SK-N-SH (cell line): ENCODE measurements around the gene NUP210L.

Experiments
- CHD2 ChIP-seq: fragments of 150-350 bp; IDR thresholded peaks from 2 replicates; pipeline ENCODE4 v1.6.1; 2018; ENCODE audit warnings: low read length; ENCODE audit not compliant: partially characterized antibody
- FOSL2 ChIP-seq: IDR thresholded peaks from 2 replicates; pipeline ENCODE4 v1.4.0; 2012; ENCODE audit warnings: low read depth, mild to moderate bottlenecking, moderate library complexity, borderline replicate concordance
- FOXM1 ChIP-seq: IDR thresholded peaks from 2 replicates; pipeline ENCODE4 v1.4.0; 2012; ENCODE audit warnings: low read depth, mild to moderate bottlenecking
- GABPA ChIP-seq: IDR thresholded peaks from 2 replicates; pipeline ENCODE4 v1.4.0; 2012; ENCODE audit warnings: low read depth, mild to moderate bottlenecking
- GATA2 ChIP-seq: sonication (generic); formaldehyde crosslinking; IDR thresholded peaks from 2 replicates; pipeline ENCODE4 v1.5.0; 2020; ENCODE audit warnings: mild to moderate bottlenecking, missing genetic modification reagents
- RAD21 ChIP-seq: IDR thresholded peaks from 2 replicates; pipeline ENCODE4 v1.6.1; 2012; ENCODE audit warnings: mild to moderate bottlenecking, low read length
- RCOR1 ChIP-seq: fragments of 150-350 bp; IDR thresholded peaks from 2 replicates; pipeline ENCODE4 v1.6.1; 2017; ENCODE audit warnings: antibody characterized with exemption, low read length
- SIN3A ChIP-seq: IDR thresholded peaks from 2 replicates; pipeline ENCODE4 v1.6.1; 2012; ENCODE audit warnings: low read depth, mild to moderate bottlenecking, low read length, moderate library complexity, borderline replicate concordance
- TAF1 ChIP-seq: IDR thresholded peaks from 2 replicates; pipeline ENCODE4 v1.6.1; 2012; ENCODE audit warnings: low read depth, mild to moderate bottlenecking, low read length, moderate library complexity, borderline replicate concordance
- YY1 ChIP-seq: IDR thresholded peaks from 2 replicates; pipeline ENCODE4 v1.4.0; 2012; ENCODE audit warnings: low read depth, mild to moderate bottlenecking
- TF ChIP-seq, protein P1 (sequence below): fragments of 200-600 bp; sonication (generic); IDR thresholded peaks from 2 replicates; pipeline ENCODE4 v1.6.1; 2017; ENCODE audit warnings: antibody characterized with exemption, mild to moderate bottlenecking, moderate library complexity
- TF ChIP-seq, protein P2 (sequence below): IDR thresholded peaks from 2 replicates; pipeline ENCODE4 v1.4.0; 2012; ENCODE audit warnings: low read depth, borderline replicate concordance

DNA sequence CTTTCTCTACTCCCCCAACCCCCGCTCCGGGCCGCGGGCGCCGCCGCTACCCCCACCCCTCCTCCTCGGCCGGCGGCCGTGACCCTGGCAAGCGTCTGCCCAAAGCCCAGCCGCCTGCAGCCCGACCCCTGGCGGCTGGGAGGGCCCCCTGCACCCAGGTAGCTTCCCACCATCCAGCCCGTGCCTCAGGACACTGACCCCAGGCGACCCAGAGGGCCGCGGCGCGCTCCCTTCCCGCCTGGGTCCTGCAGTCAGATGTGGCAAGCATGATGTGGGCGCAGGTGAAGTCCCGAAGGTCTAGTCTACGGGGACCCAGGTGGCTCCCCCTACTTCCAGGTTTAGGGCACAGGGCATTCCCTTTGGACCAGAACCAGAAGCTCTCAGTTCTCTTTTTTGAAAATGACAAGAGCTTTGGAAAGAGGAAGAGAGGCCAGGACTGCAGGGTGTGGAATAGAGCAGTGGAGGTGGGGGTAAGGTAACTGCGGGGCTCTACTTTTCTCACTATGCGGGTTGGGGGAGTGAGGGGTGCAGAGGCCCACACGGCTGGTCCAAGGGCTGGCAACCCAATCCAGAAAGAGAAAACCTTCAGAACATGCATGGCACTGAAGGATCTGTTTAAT, 208.1 kb downstream of the NUP210L start, which contains the start of gene DENND4B:
- TF ChIP-seq TAF1 (peak; percentile 73; the same call in 1 of the 2 replicates), SIN3A (peak; percentile 92; the same call in 1 of the 2 replicates), CHD2 (peak; percentile 80), GABPA (no peak; the same call in 1 of the 2 replicates), YY1 (peak; percentile 46; the same call in 1 of the 2 replicates), RAD21 (peak; percentile 62), RCOR1 (no peak), FOSL2 (no peak), GATA2 (CRISPR knock-in tag) (no peak), FOXM1 (no peak)
- TF ChIP-seq, protein P1, sequence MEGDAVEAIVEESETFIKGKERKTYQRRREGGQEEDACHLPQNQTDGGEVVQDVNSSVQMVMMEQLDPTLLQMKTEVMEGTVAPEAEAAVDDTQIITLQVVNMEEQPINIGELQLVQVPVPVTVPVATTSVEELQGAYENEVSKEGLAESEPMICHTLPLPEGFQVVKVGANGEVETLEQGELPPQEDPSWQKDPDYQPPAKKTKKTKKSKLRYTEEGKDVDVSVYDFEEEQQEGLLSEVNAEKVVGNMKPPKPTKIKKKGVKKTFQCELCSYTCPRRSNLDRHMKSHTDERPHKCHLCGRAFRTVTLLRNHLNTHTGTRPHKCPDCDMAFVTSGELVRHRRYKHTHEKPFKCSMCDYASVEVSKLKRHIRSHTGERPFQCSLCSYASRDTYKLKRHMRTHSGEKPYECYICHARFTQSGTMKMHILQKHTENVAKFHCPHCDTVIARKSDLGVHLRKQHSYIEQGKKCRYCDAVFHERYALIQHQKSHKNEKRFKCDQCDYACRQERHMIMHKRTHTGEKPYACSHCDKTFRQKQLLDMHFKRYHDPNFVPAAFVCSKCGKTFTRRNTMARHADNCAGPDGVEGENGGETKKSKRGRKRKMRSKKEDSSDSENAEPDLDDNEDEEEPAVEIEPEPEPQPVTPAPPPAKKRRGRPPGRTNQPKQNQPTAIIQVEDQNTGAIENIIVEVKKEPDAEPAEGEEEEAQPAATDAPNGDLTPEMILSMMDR: peak; percentile 76
- TF ChIP-seq, protein P2, sequence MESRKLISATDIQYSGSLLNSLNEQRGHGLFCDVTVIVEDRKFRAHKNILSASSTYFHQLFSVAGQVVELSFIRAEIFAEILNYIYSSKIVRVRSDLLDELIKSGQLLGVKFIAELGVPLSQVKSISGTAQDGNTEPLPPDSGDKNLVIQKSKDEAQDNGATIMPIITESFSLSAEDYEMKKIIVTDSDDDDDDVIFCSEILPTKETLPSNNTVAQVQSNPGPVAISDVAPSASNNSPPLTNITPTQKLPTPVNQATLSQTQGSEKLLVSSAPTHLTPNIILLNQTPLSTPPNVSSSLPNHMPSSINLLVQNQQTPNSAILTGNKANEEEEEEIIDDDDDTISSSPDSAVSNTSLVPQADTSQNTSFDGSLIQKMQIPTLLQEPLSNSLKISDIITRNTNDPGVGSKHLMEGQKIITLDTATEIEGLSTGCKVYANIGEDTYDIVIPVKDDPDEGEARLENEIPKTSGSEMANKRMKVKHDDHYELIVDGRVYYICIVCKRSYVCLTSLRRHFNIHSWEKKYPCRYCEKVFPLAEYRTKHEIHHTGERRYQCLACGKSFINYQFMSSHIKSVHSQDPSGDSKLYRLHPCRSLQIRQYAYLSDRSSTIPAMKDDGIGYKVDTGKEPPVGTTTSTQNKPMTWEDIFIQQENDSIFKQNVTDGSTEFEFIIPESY: no peak
